ENCODE measurements around the gene TRMO. TPM values are rescaled to one million over a fixed set of nuclear protein-coding genes. Genes with fewer than 3 reads are reported as not detected.

TRMO gene
- total and polyA plus RNA-seq, 2 experiments from 2014 or later: 5.0 to 6.4 TPM

GRCh38 chr9:97858826-97859225, 63.5 kb downstream of the TRMO start:
- Histone ChIP-seq H3K27me3 (ENCODE audit: insufficient read depth) (peaks cover 100% of the 10 kb centered on the region), H3K4me2 (no peak overlapping the region), H3K27ac (ENCODE audit: low read depth) (no peak overlapping the region), H3K36me3 (ENCODE audit: insufficient read depth) (no peaks in the 10 kb centered on the region), H2AFZ (no peak overlapping the region), H3K9me2 (ENCODE audit: insufficient read depth) (no peaks in the 10 kb centered on the region), H3K4me3 (no peak overlapping the region), H4K20me1 (replicated peaks; ENCODE audit: insufficient read depth) (peaks cover 22% of the 10 kb centered on the region), H3K4me1 (ENCODE audit: insufficient read depth) (peaks cover 28% of the 10 kb centered on the region), H3K79me2 (replicated peaks; ENCODE audit: insufficient read depth) (no peaks in the 10 kb centered on the region), H3F3A (replicated peaks; ENCODE audit: low read depth) (peaks cover 17% of the 10 kb centered on the region)
- H3K27ac Mint-ChIP-seq: no peak overlapping the region
- TF ChIP-seq ZNF114 (CRISPR knock-in tag; IDR thresholded peaks at IDR 0.05) (no peak), JUNB (IDR thresholded peaks at IDR 0.05; ENCODE audit: unreplicated experiment) (no peak), EZH2 (IDR thresholded peaks at IDR 0.05; ENCODE audit: low read depth, unreplicated experiment) (peak; percentile 72)
- H3K36me3 Mint-ChIP-seq (ENCODE audit: low read depth): no peaks in the 10 kb centered on the region
- H3K27me3 Mint-ChIP-seq (ENCODE audit: insufficient read depth, low read depth, poor library complexity): peaks cover 86% of the 10 kb centered on the region
- no peak overlapping the region for H3K4me3 Mint-ChIP-seq
- no peak for ATAC-seq
- no peaks in the 10 kb centered on the region; the same call in 2 of the 3 replicates for H3K9me3 Mint-ChIP-seq
- peaks cover 19% of the 10 kb centered on the region for H3K4me1 Mint-ChIP-seq
- DNase-seq (ENCODE audit: low spot score): no peak

GRCh38 chr9:97858393-97858713, 63.9 kb downstream of the TRMO start:
- Histone ChIP-seq H3F3A (replicated peaks; ENCODE audit: low read depth) (peaks cover 17% of the 10 kb centered on the region), H3K4me3 (peak overlapping the region; percentile 48), H3K79me2 (replicated peaks; ENCODE audit: insufficient read depth) (no peaks in the 10 kb centered on the region), H3K4me2 (peak overlapping the region; percentile 71), H4K20me1 (replicated peaks; ENCODE audit: insufficient read depth) (peaks cover 22% of the 10 kb centered on the region), H3K27me3 (ENCODE audit: insufficient read depth) (peaks cover 100% of the 10 kb centered on the region), H3K27ac (ENCODE audit: low read depth) (no peak overlapping the region), H3K4me1 (ENCODE audit: insufficient read depth) (peaks cover 28% of the 10 kb centered on the region), H2AFZ (no peak overlapping the region), H3K36me3 (ENCODE audit: insufficient read depth) (no peaks in the 10 kb centered on the region), H3K9me2 (ENCODE audit: insufficient read depth) (no peaks in the 10 kb centered on the region)
- peaks cover 19% of the 10 kb centered on the region for H3K4me1 Mint-ChIP-seq
- DNase-seq (ENCODE audit: low spot score) (no peak), ATAC-seq (no peak)
- no peak overlapping the region for H3K27ac Mint-ChIP-seq
- peaks cover 85% of the 10 kb centered on the region for H3K27me3 Mint-ChIP-seq (ENCODE audit: insufficient read depth, low read depth, poor library complexity)
- peak overlapping the region; percentile 61 for H3K4me3 Mint-ChIP-seq
- no peaks in the 10 kb centered on the region; the same call in 2 of the 3 replicates for H3K9me3 Mint-ChIP-seq
- no peaks in the 10 kb centered on the region for H3K36me3 Mint-ChIP-seq (ENCODE audit: low read depth)
- TF ChIP-seq REST (IDR thresholded peaks at IDR 0.05; ENCODE audit: unreplicated experiment) (no peak), CREB1 (CRISPR knock-in tag; IDR thresholded peaks at IDR 0.05; ENCODE audit: low read depth) (no peak), JUNB (IDR thresholded peaks at IDR 0.05; ENCODE audit: unreplicated experiment) (no peak), EZH2 (IDR thresholded peaks at IDR 0.05; ENCODE audit: low read depth, unreplicated experiment) (no peak), STAT1 (IDR thresholded peaks at IDR 0.05; ENCODE audit: unreplicated experiment) (no peak), NANOG (IDR thresholded peaks at IDR 0.05; ENCODE audit: borderline replicate concordance) (no peak), POLR2AphosphoS5 (IDR thresholded peaks at IDR 0.05; ENCODE audit: low read depth) (no peak), EZH2phosphoT487 (IDR thresholded peaks at IDR 0.05; ENCODE audit: unreplicated experiment) (no peak), ETS1 (IDR thresholded peaks at IDR 0.05) (no peak), ZNF114 (CRISPR knock-in tag; IDR thresholded peaks at IDR 0.05) (no peak), CTCF (conservative IDR thresholded peaks at IDR 0.05; ENCODE audit: low read depth in 2 of 2) (no peak), ZNF331 (CRISPR knock-in tag; IDR thresholded peaks at IDR 0.05; ENCODE audit: low read depth) (no peak)

Measured in GM23338 (cell line).